Stromal cell of bone marrow (primary cell): ENCODE data around the gene IL5.
"Not testable (repeated sequence)": the region's sequence is repeated elsewhere in the genome, so short reads cannot be mapped to it uniquely, and the experiment has no call there.

ENCODE experiments used
- DNase-seq: peaks from one replicate; pipeline ENCODE4 v3.0.0-alpha.2; 2012; ENCODE audit warnings: low read depth

Gene IL5

GRCh38 chr5:132543472-132544201 is at the start of gene IL5:
Gene IL5 (minus strand): TSS chr5:132543522. CDS start chr5:132543478, 44 bp downstream.
- no peak for DNase-seq

GRCh38 chr5:132592521-132592920 is 49.2 kb upstream of the IL5 start:
- DNase-seq, result no peak

- DNase-seq, result no peak
Measured at GRCh38 chr5:132591145-132591544, 47.8 kb upstream of the IL5 start.

GRCh38 chr5:132589467-132589866 is 46.1 kb upstream of the IL5 start:
- no peak for DNase-seq

GRCh38 chr5:132586063-132586462 is 42.7 kb upstream of the IL5 start:
- DNase-seq, result no peak

- DNase-seq, result not testable (repeated sequence)
Measured at GRCh38 chr5:132584560-132584959, 41.2 kb upstream of the IL5 start.

- DNase-seq, result no peak
Measured at GRCh38 chr5:132576123-132576522, 32.8 kb upstream of the IL5 start.

GRCh38 chr5:132566657-132567056 is 23.3 kb upstream of the IL5 start:
- no peak for DNase-seq

GRCh38 chr5:132564555-132564954 is 21.2 kb upstream of the IL5 start:
- not testable (repeated sequence) for DNase-seq

GRCh38 chr5:132561601-132562000 is 18.3 kb upstream of the IL5 start:
- no peak for DNase-seq

- no peak for DNase-seq
Measured at GRCh38 chr5:132559383-132560060, 16.2 kb upstream of the IL5 start.

GRCh38 chr5:132557478-132558172 is 14.3 kb upstream of the IL5 start:
- no peak for DNase-seq

- DNase-seq, result peak; percentile 72
Measured at GRCh38 chr5:132556763-132557477, 13.6 kb upstream of the IL5 start, which contains the start of gene RAD50. Gene RAD50 (plus strand): TSS chr5:132556977. CDS start chr5:132557325, 348 bp downstream.

- DNase-seq, result no peak
Measured at GRCh38 chr5:132556153-132556762, 12.9 kb upstream of the IL5 start.

- DNase-seq, result no peak
Measured at GRCh38 chr5:132549576-132549975, 6.3 kb upstream of the IL5 start.

GRCh38 chr5:132548834-132549233 is 5.5 kb upstream of the IL5 start:
- DNase-seq, result not testable (repeated sequence)

- DNase-seq, result no peak
Measured at GRCh38 chr5:132547269-132547668, 3.9 kb upstream of the IL5 start.

GRCh38 chr5:132546108-132546507 is 2.8 kb upstream of the IL5 start:
- no peak for DNase-seq

- no peak for DNase-seq
Measured at GRCh38 chr5:132540764-132541163, 2.6 kb downstream of the IL5 start.

GRCh38 chr5:132540149-132540548 is 3.2 kb downstream of the IL5 start:
- no peak for DNase-seq

- no peak for DNase-seq
Measured at GRCh38 chr5:132539716-132540115, 3.6 kb downstream of the IL5 start.

GRCh38 chr5:132530946-132531345 is 12.4 kb downstream of the IL5 start:
- DNase-seq, result no peak
